IMR-90 (cell line): ENCODE measurements around the gene PFKL. TPM values are rescaled to one million over a fixed set of nuclear protein-coding genes. Genes with fewer than 3 reads are reported as not detected.

Experiments used
- ATAC-seq: fragments of 200-7000 bp; cut with Tn5 transposase; 2 replicates; pipeline ENCODE4 v1.9.1; 2020; ENCODE audit warnings: low read depth, mild to moderate bottlenecking, moderate library complexity
- BruUV-seq: library from RNA; stranded (reverse); fragments of 400-500 nt; replicated peaks from 2 replicates; lab custom pipeline; 2021; lab: Mats Ljungman, UMichigan
- CTCF ChIA-PET: fragments of 300-600 bp; formaldehyde crosslinking; extraction: SDS; loops from one replicate; lab custom pipeline; 2021; ENCODE audit warnings: antibody characterized with exemption; lab: Yijun Ruan, JAX
- POLR2A ChIA-PET: fragments of 300-600 bp; sonication (Branson Sonifier 250); formaldehyde crosslinking; loops from one replicate; lab custom pipeline; 2022; ENCODE audit warnings: antibody characterized with exemption; ENCODE audit not compliant: unreplicated experiment; lab: Charles Lee
- DNase-seq: peaks from one replicate; pipeline ENCODE4 v3.0.0; 2013
- H2AFZ ChIP-seq: replicated peaks from 2 replicates; pipeline ENCODE3; 2013; ENCODE audit warnings: low read length, mild to moderate bottlenecking; ENCODE audit not compliant: poor library complexity
- H2AK5ac ChIP-seq: 2 replicates; pipeline ENCODE4 v1.6.1; 2013; ENCODE audit warnings: low read depth, low read length, inconsistent platforms
- H2AK9ac ChIP-seq: replicated peaks from 2 replicates; pipeline ENCODE3; 2013; ENCODE audit warnings: mild to moderate bottlenecking, low read depth, low read length, moderate library complexity; ENCODE audit not compliant: poor library complexity
- H2BK120ac ChIP-seq: 2 replicates; pipeline ENCODE4 v1.6.1; 2013; ENCODE audit warnings: low read depth, low read length, inconsistent platforms
- H2BK15ac ChIP-seq: 3 replicates; pipeline ENCODE4 v1.6.1; 2013; ENCODE audit warnings: low read depth, low read length, inconsistent platforms
- H2BK20ac ChIP-seq: 2 replicates; pipeline ENCODE4 v1.6.1; 2013; ENCODE audit warnings: low read depth, mild to moderate bottlenecking, inconsistent platforms, low read length, moderate library complexity
- H2BK5ac ChIP-seq: 2 replicates; pipeline ENCODE4 v1.6.1; 2013; ENCODE audit warnings: mild to moderate bottlenecking, low read depth, low read length, inconsistent platforms; ENCODE audit not compliant: poor library complexity, severe bottlenecking
- H3K14ac ChIP-seq: replicated peaks from 2 replicates; pipeline ENCODE4 v1.6.1; 2013; ENCODE audit warnings: low read depth, low read length, inconsistent platforms
- H3K18ac ChIP-seq: 2 replicates; pipeline ENCODE4 v1.6.1; 2013; ENCODE audit warnings: low read depth, low read length, control low read depth
- H3K23ac ChIP-seq: 2 replicates; pipeline ENCODE4 v1.6.1; 2013; ENCODE audit warnings: low read depth, low read length, inconsistent platforms
- H3K27ac ChIP-seq: 2 replicates; pipeline ENCODE4 v1.5.1; 2013; ENCODE audit warnings: mild to moderate bottlenecking, control low read depth, low read length; ENCODE audit not compliant: insufficient read depth
- H3K27me3 ChIP-seq: 2 replicates; pipeline ENCODE4 v1.6.1; 2013; ENCODE audit warnings: low read length; ENCODE audit not compliant: control insufficient read depth, insufficient read depth
- H3K36me3 ChIP-seq: 2 replicates; pipeline ENCODE4 v1.6.1; 2013; ENCODE audit warnings: low read length, mixed read lengths; ENCODE audit not compliant: control insufficient read depth, insufficient read depth
- H3K4ac ChIP-seq: 2 replicates; pipeline ENCODE4 v1.6.1; 2013; ENCODE audit warnings: low read depth, low read length, inconsistent platforms
- H3K4me1 ChIP-seq: 2 replicates; pipeline ENCODE4 v1.6.1; 2013; ENCODE audit warnings: low read length, mixed read lengths; ENCODE audit not compliant: control insufficient read depth, insufficient read depth
- H3K4me2 ChIP-seq: 2 replicates; pipeline ENCODE4 v1.6.1; 2013; ENCODE audit warnings: low read depth, mild to moderate bottlenecking, control low read depth, low read length, moderate library complexity
- H3K4me3 ChIP-seq: 2 replicates; pipeline ENCODE4 v1.5.1; 2013; ENCODE audit warnings: low read depth, mild to moderate bottlenecking, control low read depth, low read length, moderate library complexity; ENCODE audit not compliant: insufficient read depth
- H3K56ac ChIP-seq: 2 replicates; pipeline ENCODE4 v1.6.1; 2013; ENCODE audit warnings: low read length, inconsistent platforms; ENCODE audit not compliant: insufficient read depth; ENCODE audit errors: extremely low read depth
- H3K79me1 ChIP-seq, 2 experiments: 2 replicates each; pipeline ENCODE4 v1.6.1; 2013; ENCODE audit warnings: low read length in 2 of 2, inconsistent platforms in 1 of 2, low read depth in 1 of 2
- H3K9ac ChIP-seq: 2 replicates; pipeline ENCODE4 v1.6.1; 2013; ENCODE audit warnings: low read depth, low read length, control low read depth
- H3K9me1 ChIP-seq: 2 replicates; pipeline ENCODE4 v1.6.1; 2013; ENCODE audit warnings: low read length, inconsistent platforms; ENCODE audit not compliant: insufficient read depth
- H3K9me3 ChIP-seq: 2 replicates; pipeline ENCODE4 v1.6.1; 2013; ENCODE audit warnings: low read length; ENCODE audit not compliant: control insufficient read depth, insufficient read depth
- H4K20me1 ChIP-seq: 2 replicates; pipeline ENCODE4 v1.6.1; 2013; ENCODE audit warnings: low read length, inconsistent platforms; ENCODE audit not compliant: insufficient read depth
- H4K5ac ChIP-seq: 2 replicates; pipeline ENCODE4 v1.6.1; 2013; ENCODE audit warnings: mild to moderate bottlenecking, low read depth, low read length, control low read depth
- H4K8ac ChIP-seq, 2 experiments: 2 replicates each; pipeline ENCODE4 v1.6.1; 2013; ENCODE audit warnings: low read depth in 2 of 2, low read length in 2 of 2, control low read depth in 1 of 2, inconsistent platforms in 1 of 2
- H4K91ac ChIP-seq: 2 replicates; pipeline ENCODE4 v1.6.1; 2013; ENCODE audit warnings: low read depth, low read length, inconsistent platforms; ENCODE audit not compliant: insufficient read depth
- NFE2L2 ChIP-seq: fragments of 150-350 bp; IDR thresholded peaks from 2 replicates; pipeline ENCODE4 v1.6.1; 2016; ENCODE audit warnings: low read depth, mild to moderate bottlenecking, low read length
- WGBS, 2 experiments: methylation state at CpG; one replicate each; pipeline versions ENCODE4 v1.1.5 to v1.1.7; 2013; ENCODE audit warnings: missing lambda C conversion rate in 2 of 2; ENCODE audit not compliant: insufficient read length in 1 of 2; ENCODE audit errors: extremely low coverage in 2 of 2; 5-methylcytosine and 5-hydroxymethylcytosine counted together
- dilution Hi-C: fragments of 300-500 bp; cut with HindIII; formaldehyde crosslinking; loops from one replicate; pipeline ENCODE4 v1.14.3; 2018; ENCODE audit warnings: low sequenced_read_pairs; ENCODE audit not compliant: unreplicated experiment
- in situ Hi-C: fragments of 300-500 bp; cut with MboI; formaldehyde crosslinking; loops from 3 replicates; pipeline ENCODE4 v1.14.3; 2019; ENCODE audit warnings: low sequenced_read_pairs, inconsistent platforms, mixed read lengths
- intact Hi-C: fragments of 100-400 bp; cut with micrococcal nuclease; formaldehyde crosslinking; loops from 2 replicates; pipeline ENCODE4 v1.10.0; 2022
- polyA plus RNA-seq, 3 experiments: library from polyadenylated mRNA; depleted of rRNA; stranded (reverse); fragments of >200 nt; gene quantifications; 2 replicates each; pipeline ENCODE4 v1.2.3, GENCODE V29; 2012; ENCODE audit warnings: low replicate concordance in 1 of 3
- total RNA-seq: library from RNA; depleted of rRNA; stranded (reverse); fragments of >200 nt; gene quantifications from 2 replicates; pipeline ENCODE4 v1.2.3, GENCODE V29; 2012

The PFKL gene
- total and polyA plus RNA-seq, 2 of the 4 experiments (the other 2 are of a cell fraction), result 103 to 126 TPM

DNA sequence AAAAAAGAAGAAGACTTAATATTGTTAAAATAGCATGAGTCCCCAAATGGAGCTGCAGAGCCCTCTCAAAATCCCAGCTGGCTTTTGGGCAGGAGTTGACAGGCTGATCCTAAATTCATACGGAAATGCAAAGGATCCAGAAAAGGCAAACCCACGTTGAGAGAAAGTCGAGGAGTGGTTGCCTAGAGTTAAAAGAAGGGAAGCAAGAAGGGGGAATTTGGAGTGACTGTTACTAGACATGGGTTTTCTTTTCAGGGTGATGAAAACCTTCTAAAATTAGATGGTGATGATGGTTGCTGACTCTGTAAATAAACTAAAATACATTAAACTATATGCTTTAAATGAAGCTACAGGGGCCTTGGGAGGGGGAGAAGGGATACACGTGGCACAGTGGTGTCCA is 39.8 kb upstream of the PFKL start:
- Histone ChIP-seq H3K36me3 (no peaks in the 10 kb centered on the region), H2BK5ac (no peak overlapping the region), H2BK120ac (no peak overlapping the region), H3K9me1 (no peaks in the 10 kb centered on the region), H4K20me1 (no peaks in the 10 kb centered on the region), H3K56ac (no peak overlapping the region), H2AK9ac (no peak overlapping the region), H3K4ac (no peak overlapping the region), H2BK20ac (no peak overlapping the region), H2AK5ac (no peak overlapping the region), H3K9me3 (peaks cover 8% of the 10 kb centered on the region), H2BK15ac (no peak overlapping the region), H3K9ac (no peak overlapping the region), H4K5ac (no peak overlapping the region), H4K91ac (no peak overlapping the region), H4K8ac (no peak overlapping the region), H3K79me1 (no peaks in the 10 kb centered on the region), H3K4me1 (no peaks in the 10 kb centered on the region), H3K23ac (no peak overlapping the region), H3K4me3 (no peak overlapping the region), H3K18ac (no peak overlapping the region), H3K27ac (no peak overlapping the region), H2AFZ (no peak overlapping the region), H3K4me2 (no peak overlapping the region), H3K14ac (no peak overlapping the region), H3K27me3 (peaks cover 22% of the 10 kb centered on the region)
- DNase-seq, result no peak
- WGBS, 2 experiments, result 60% methylated on average over 1 of the region's 4 CpGs; no CpG with 5 or more reads in 1 of the 2 experiments
- dilution Hi-C loops, result no loop called here
- BruUV-seq, result no TSS peak
- no peak for TF ChIP-seq NFE2L2
- intact Hi-C loops, result no loop called here
- in situ Hi-C loops, result no loop called here
- ATAC-seq, result no peak
- ChIA-PET POLR2A (no interaction called here), CTCF (no interaction called here)
